Endodermal cell (in vitro differentiated cells): ENCODE measurements around the gene ADRM1. TPM values are rescaled to one million over a fixed set of nuclear protein-coding genes. Genes with fewer than 3 reads are reported as not detected.
A peak's percentile ranks its signal among the peaks of the same experiment; 100 is the strongest.

Experiments
- DNase-seq: peaks from one replicate; pipeline ENCODE4 v3.0.0-alpha.2; 2017
- H3K27ac ChIP-seq: 2 replicates; pipeline ENCODE4 v1.5.1; 2013; ENCODE audit warnings: mild to moderate bottlenecking, low read depth, low read length, moderate library complexity
- H3K27me3 ChIP-seq: 2 replicates; pipeline ENCODE4 v1.6.1; 2013; ENCODE audit warnings: mild to moderate bottlenecking, low read length, moderate library complexity; ENCODE audit not compliant: insufficient read depth, control insufficient read depth, poor library complexity, severe bottlenecking
- H3K36me3 ChIP-seq: 2 replicates; pipeline ENCODE4 v1.7.0; 2013; ENCODE audit warnings: mild to moderate bottlenecking, low read length, moderate library complexity; ENCODE audit not compliant: control insufficient read depth, insufficient read depth
- H3K4me1 ChIP-seq: one replicate; pipeline ENCODE4 v1.7.0; 2013; ENCODE audit warnings: low read length; ENCODE audit not compliant: control insufficient read depth, insufficient read depth
- H3K4me3 ChIP-seq: 2 replicates; pipeline ENCODE4 v1.5.1; 2013; ENCODE audit warnings: mild to moderate bottlenecking, low read length, moderate library complexity
- H3K9ac ChIP-seq: 2 replicates; pipeline ENCODE4 v1.6.1; 2013; ENCODE audit warnings: mild to moderate bottlenecking, low read length, moderate library complexity; ENCODE audit not compliant: poor library complexity, severe bottlenecking; ENCODE audit errors: extremely low read depth
- H3K9me3 ChIP-seq: 2 replicates; pipeline ENCODE4 v1.6.1; 2013; ENCODE audit warnings: mild to moderate bottlenecking, low read length, moderate library complexity; ENCODE audit not compliant: control insufficient read depth
- H3K27ac Mint-ChIP-seq: 2 replicates; pipeline ENCODE4 v1.8.0; 2020; ENCODE audit warnings: mixed read lengths
- H3K27me3 Mint-ChIP-seq: 2 replicates; pipeline ENCODE4 v1.8.0; 2021; ENCODE audit warnings: mild to moderate bottlenecking, mixed read lengths; ENCODE audit not compliant: insufficient read depth
- H3K36me3 Mint-ChIP-seq: 2 replicates; pipeline ENCODE4 v1.8.0; 2020; ENCODE audit warnings: low read depth, mixed read lengths
- H3K4me1 Mint-ChIP-seq: 2 replicates; pipeline ENCODE4 v1.8.0; 2020; ENCODE audit warnings: mixed read lengths
- H3K4me3 Mint-ChIP-seq: 2 replicates; pipeline ENCODE4 v1.8.0; 2020; ENCODE audit warnings: mild to moderate bottlenecking, moderate library complexity, mixed read lengths
- H3K9me3 Mint-ChIP-seq: 2 replicates; pipeline ENCODE4 v1.8.0; 2020; ENCODE audit warnings: mild to moderate bottlenecking, mixed read lengths
- WGBS, 2 experiments: methylation state at CpG; one replicate each; pipeline versions ENCODE4 v1.1.5 to v1.1.7; 2013; ENCODE audit warnings: missing lambda C conversion rate in 2 of 2, mixed read lengths in 1 of 2; ENCODE audit not compliant: insufficient coverage in 1 of 2, insufficient read length in 1 of 2; 5-methylcytosine and 5-hydroxymethylcytosine counted together
- total RNA-seq, 2 donors: library from RNA; stranded (reverse); fragmentation: NEBNext Ultra II Directional in 1 of 2; extraction: Animal tissue kit (Norgen Biotek cat#: 25700) in 1 of 2; gene quantifications; 2 replicates in 1 of 2; 3 replicates in 1 of 2; pipeline ENCODE4 v1.2.1, GENCODE V29; 2021
- TF ChIP-seq, protein P1 (sequence below): fragments of 200-600 bp; sonication (generic); conservative IDR thresholded peaks from 2 replicates; pipeline ENCODE4 v1.5.0; 2021; ENCODE audit warnings: antibody characterized with exemption, mild to moderate bottlenecking

ADRM1 gene
- total RNA-seq, 2 donors from 2014 or later = 105 to 106 TPM

DNA sequence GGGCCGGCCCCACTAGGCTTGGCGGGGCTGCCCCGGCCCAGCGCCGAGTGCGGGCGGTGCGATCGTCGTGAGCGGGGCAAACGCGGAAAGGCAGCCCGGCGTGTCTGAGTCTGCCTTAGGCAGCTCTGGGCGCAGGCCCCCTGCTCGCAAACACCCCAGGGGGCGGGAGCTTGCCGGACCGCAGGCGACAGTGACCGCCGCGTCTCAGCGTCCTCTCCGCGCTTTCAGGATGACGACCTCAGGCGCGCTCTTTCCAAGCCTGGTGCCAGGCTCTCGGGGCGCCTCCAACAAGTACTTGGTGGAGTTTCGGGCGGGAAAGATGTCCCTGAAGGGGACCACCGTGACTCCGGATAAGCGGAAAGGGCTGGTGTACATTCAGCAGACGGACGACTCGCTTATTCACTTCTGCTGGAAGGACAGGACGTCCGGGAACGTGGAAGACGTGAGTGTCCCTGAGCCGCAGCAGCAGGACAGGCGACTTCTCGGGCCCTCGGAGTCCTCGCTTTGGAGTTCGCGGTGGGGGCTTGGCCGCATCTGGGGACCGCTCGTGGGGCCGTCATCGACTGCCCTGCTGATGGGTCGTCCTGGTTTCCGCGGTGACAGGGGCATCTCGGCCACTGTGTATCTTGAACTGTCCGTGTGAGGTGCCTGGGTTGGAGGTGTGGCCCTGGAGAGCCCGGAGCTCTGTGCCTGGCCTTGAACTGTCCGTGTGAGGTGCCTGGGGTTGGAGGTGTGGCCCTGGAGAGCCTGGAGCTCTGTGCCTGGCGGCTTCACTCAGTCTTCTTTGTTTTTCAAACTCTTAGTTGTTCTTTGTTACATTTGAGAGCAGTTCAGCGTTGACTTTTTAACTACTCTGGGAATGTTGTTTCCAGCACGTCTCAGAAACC lies 786 bp downstream of the ADRM1 start:
- Histone ChIP-seq H3K9ac (peak overlapping the region; percentile 84), H3K27me3 (no peaks in the 10 kb centered on the region), H3K27ac (peak overlapping the region; percentile 38), H3K9me3 (no peaks in the 10 kb centered on the region), H3K4me3 (peak overlapping the region; percentile 98), H3K4me1 (peaks cover 13% of the 10 kb centered on the region), H3K36me3 (peaks cover 41% of the 10 kb centered on the region)
- WGBS, 2 experiments = 4 to 6% methylated on average over 45 to 66 of the region's 66 CpGs
- H3K4me1 Mint-ChIP-seq = peaks cover 14% of the 10 kb centered on the region
- no peaks in the 10 kb centered on the region for H3K27me3 Mint-ChIP-seq
- peaks cover 31% of the 10 kb centered on the region for H3K36me3 Mint-ChIP-seq
- no peak for DNase-seq
- peak overlapping the region; percentile 87 for H3K4me3 Mint-ChIP-seq
- TF ChIP-seq, protein P1, sequence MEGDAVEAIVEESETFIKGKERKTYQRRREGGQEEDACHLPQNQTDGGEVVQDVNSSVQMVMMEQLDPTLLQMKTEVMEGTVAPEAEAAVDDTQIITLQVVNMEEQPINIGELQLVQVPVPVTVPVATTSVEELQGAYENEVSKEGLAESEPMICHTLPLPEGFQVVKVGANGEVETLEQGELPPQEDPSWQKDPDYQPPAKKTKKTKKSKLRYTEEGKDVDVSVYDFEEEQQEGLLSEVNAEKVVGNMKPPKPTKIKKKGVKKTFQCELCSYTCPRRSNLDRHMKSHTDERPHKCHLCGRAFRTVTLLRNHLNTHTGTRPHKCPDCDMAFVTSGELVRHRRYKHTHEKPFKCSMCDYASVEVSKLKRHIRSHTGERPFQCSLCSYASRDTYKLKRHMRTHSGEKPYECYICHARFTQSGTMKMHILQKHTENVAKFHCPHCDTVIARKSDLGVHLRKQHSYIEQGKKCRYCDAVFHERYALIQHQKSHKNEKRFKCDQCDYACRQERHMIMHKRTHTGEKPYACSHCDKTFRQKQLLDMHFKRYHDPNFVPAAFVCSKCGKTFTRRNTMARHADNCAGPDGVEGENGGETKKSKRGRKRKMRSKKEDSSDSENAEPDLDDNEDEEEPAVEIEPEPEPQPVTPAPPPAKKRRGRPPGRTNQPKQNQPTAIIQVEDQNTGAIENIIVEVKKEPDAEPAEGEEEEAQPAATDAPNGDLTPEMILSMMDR = no peak
- peaks cover 1% of the 10 kb centered on the region for H3K9me3 Mint-ChIP-seq
- H3K27ac Mint-ChIP-seq = peak overlapping the region; percentile 94

DNA sequence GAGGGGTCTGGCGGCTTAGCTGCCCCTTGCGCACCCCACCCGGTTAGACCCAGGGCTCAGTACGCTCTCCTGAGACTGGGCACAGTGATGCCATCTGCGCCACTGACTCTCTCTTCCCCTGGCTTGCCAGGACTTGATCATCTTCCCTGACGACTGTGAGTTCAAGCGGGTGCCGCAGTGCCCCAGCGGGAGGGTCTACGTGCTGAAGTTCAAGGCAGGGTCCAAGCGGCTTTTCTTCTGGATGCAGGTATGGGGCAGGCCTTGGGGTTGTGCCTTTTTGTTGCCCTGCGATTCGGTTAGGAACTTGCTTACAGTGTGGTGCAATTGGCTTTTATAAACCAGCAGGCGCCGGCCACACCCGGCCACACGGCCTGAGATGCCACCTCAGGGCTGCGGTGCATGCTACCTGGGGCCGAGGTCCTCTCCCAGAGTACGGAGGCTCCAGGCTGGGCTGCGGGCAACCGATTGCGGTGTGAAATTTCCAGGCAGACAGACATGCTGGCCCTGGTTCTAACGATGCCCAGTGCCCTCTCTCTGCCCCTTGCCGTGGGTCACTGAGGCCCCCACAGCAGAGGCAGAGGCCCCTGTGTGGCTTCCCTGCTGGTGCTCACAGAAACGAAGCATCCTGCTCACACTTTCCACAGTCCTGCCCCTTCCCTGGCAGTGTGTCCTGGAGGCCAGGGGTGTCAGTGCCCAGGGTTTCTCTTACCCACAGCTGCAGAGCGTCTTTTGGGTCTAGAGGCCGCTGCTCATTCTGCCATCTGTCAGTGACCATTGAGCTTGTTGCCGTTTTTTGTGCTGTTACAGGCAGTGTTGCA lies 1.7 kb downstream of the ADRM1 start:
- Mint-ChIP-seq H3K27me3 (no peaks in the 10 kb centered on the region), H3K4me1 (peaks cover 14% of the 10 kb centered on the region), H3K9me3 (peaks cover 1% of the 10 kb centered on the region), H3K4me3 (peak overlapping the region; percentile 87), H3K27ac (peak overlapping the region; percentile 94), H3K36me3 (peaks cover 36% of the 10 kb centered on the region)
- Histone ChIP-seq H3K9ac (peak overlapping the region; percentile 84), H3K27ac (no peak overlapping the region), H3K36me3 (peaks cover 46% of the 10 kb centered on the region), H3K4me1 (peaks cover 13% of the 10 kb centered on the region), H3K4me3 (peak overlapping the region; percentile 98), H3K9me3 (no peaks in the 10 kb centered on the region), H3K27me3 (no peaks in the 10 kb centered on the region)
- 88 to 91% methylated on average over 27 to 29 of the region's 29 CpGs for WGBS, 2 experiments
- TF ChIP-seq, protein P1 = no peak
- no peak for DNase-seq

DNA sequence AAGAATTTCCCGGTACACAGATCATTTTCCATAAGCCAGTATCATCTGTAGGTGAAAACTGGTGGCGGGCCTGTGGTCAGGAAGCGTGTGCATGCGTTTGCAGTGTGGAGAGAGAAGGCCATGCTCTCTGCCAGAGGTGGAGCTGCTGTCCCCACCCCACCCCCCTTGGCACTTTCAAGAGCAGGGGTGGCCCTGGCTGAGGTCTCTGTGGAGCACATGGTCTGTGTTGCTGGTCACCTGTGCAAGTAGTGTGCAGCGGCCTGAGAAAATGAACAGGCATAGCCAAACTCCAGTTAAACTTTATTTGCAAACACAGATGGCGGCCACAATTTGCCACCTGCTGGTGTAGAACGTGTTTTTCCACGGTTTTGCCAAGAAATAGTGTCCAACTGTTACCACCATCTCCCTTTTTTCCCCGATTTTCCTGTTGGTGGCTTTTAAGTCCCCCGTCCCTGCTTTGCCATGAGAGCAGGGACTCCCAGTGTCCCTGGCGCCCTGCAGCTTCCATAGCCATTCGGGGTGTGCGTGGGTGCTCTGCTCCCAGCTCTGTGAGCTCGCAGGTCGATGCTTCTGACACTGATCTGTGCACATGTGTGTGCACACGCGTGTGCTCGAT lies 2.5 kb downstream of the ADRM1 start:
- peak overlapping the region; percentile 79 for H3K27ac Mint-ChIP-seq

More for the DNA sequence above, 2.5 kb downstream of the ADRM1 start:
- H3K4me3 ChIP-seq = peak overlapping the region; percentile 98
- H3K27ac ChIP-seq = no peak overlapping the region
- no peaks in the 10 kb centered on the region for H3K27me3 Mint-ChIP-seq
- peaks cover 13% of the 10 kb centered on the region for H3K4me1 ChIP-seq
- peaks cover 36% of the 10 kb centered on the region for H3K36me3 Mint-ChIP-seq
- H3K9me3 Mint-ChIP-seq = peaks cover 1% of the 10 kb centered on the region
- no peaks in the 10 kb centered on the region for H3K9me3 ChIP-seq
- WGBS, 2 experiments = 86 to 97% methylated on average over 16 to 18 of the region's 18 CpGs
- no peaks in the 10 kb centered on the region for H3K27me3 ChIP-seq
- TF ChIP-seq, protein P1 = no peak
- H3K9ac ChIP-seq = no peak overlapping the region
- peaks cover 14% of the 10 kb centered on the region for H3K4me1 Mint-ChIP-seq
- H3K4me3 Mint-ChIP-seq = peak overlapping the region; percentile 87
- peaks cover 46% of the 10 kb centered on the region for H3K36me3 ChIP-seq
- no peak for DNase-seq
